Measurements from ENCODE around the gene BBOF1.
"Not testable (repeated sequence)": the region's sequence is repeated elsewhere in the genome, so short reads cannot be mapped to it uniquely, and the experiment has no call there.

The BBOF1 gene

GRCh38 chr14:74018586-74019407 lies at the start of gene BBOF1, which contains the start of gene ENTPD5:
Gene BBOF1, plus strand, starts transcription at chr14:74019349. Its CDS starts 130 bp downstream, at chr14:74019479.
Gene ENTPD5, minus strand, starts transcription at chr14:74019288. Its CDS starts 31,186 bp downstream, at chr14:73988102.
- peak; percentile 86 for DNase-seq (ENCODE audit: low spot score)

GRCh38 chr14:73973497-73973896 lies 45.7 kb upstream of the BBOF1 start:
- no peak for DNase-seq (ENCODE audit: low spot score)

DNA sequence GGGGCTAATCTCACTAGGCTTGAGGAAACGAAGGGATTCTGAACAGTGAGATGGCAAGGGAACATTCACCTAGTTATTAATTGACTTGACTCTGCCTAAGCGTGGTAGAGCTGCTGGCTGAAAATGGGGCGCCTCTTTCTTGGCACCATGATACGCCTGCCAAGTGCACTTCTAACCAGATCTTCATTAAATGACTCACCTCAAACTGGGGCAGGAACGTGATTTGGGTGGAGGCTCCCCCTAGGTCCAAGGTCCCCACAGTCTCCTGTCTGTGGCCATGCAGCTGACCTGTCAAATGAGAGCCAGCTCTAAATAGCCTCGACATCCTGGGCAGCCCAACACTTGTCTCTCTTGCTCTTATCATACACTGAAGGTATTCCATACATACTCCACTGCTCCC lies 43.0 kb upstream of the BBOF1 start:
- DNase-seq (ENCODE audit: low spot score), result no peak

GRCh38 chr14:73977896-73978295 lies 41.3 kb upstream of the BBOF1 start:
- no peak for DNase-seq (ENCODE audit: low spot score)

DNA sequence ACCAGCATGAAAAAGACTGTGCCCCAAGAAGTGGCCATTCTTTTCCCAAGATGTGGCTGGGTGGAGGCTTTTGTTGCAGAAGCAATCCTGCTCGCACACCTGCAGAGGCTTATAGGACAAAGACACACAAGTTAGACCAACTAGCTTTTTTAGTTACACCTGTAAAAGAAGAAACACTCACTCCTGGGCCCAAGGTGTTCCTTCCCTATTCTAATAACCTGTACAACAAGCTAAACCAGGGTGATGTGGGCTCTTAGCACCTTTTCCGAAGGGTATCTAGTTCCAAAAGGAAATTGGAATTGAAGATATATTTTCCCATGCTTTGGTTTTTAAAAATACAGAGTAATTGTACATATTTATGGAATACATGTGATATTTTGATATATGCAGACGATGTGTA lies 31.1 kb upstream of the BBOF1 start:
- no peak for DNase-seq (ENCODE audit: low spot score)

DNA sequence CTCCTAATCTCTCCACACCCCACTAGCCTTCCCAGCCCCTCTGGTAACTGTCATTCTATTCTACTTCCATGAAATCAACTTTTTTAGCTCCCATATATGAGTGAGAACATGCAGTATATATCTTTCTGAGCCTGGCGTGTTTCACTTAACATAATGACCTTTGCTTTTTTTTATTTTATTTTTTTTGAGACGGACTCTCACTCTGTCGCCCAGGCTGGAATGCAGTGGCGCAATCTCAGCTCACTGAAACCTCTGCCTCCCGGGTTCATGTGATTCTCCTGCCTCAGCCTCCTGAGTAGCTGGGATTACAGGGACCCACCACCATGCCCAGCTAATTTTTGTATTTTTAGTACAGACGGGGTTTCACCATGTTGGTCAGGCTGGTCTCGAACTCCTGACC lies 30.5 kb upstream of the BBOF1 start:
- not testable (repeated sequence) for DNase-seq (ENCODE audit: low spot score)

GRCh38 chr14:73991092-73991491 lies 28.1 kb upstream of the BBOF1 start:
- no peak for DNase-seq (ENCODE audit: low spot score)

DNA sequence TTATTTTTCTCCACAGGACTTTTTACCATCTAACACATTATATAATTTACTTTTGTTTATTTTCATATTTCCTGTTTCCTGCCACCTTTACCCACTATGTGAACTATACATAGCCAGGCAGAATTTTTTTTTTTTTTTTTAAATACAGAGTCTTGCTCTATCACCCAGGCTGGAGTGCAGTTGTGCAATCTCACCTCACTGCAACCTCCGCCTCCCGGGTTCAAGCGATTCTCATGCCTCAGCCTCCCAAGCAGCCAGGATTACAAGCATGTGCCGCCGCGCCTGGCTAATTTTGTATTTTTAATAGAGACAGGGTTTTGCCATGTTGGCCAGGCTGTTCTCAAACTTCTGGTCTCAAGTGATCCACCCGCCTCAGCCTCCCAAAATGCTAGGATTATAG lies 24.2 kb upstream of the BBOF1 start:
- not testable (repeated sequence) for DNase-seq (ENCODE audit: low spot score)

DNA sequence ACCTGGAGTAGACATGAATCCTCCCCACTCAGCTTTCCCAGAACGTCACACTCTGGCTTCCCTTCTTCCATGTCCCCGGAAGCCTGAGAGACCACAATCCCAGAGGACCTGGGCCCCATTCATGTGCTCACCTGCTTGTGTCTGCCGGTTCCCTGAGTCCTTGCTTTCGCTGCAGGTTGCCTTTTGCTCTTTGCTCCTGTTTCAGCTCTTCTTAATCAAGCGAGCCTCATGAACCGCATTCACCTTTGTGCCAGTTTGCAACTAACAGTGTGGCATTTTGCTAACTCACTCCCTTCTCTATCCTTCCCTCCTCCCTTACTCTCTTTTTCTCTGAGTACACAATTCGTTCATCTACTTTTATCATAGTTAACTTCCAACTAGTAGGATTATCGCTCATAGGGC lies 23.2 kb upstream of the BBOF1 start:
- DNase-seq (ENCODE audit: low spot score), result no peak

DNA sequence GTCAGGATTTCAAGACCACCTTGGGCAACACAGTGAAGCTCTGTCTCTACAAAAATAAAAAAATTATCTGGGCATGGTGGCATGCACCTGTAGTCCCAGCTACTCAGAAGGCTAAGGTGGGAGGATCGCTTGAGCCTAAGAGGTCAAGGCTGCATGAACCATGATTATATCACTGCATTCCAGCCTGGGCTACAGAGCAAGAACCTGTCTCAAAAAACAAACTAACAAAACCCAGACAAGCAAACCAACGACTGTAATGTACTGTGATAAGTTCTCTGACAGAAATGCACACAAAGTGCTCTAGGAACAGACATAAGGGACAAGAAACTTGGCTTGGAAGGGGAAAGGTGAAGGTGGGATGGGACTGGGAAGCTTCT lies 22.4 kb upstream of the BBOF1 start:
- no peak for DNase-seq (ENCODE audit: low spot score)

DNA sequence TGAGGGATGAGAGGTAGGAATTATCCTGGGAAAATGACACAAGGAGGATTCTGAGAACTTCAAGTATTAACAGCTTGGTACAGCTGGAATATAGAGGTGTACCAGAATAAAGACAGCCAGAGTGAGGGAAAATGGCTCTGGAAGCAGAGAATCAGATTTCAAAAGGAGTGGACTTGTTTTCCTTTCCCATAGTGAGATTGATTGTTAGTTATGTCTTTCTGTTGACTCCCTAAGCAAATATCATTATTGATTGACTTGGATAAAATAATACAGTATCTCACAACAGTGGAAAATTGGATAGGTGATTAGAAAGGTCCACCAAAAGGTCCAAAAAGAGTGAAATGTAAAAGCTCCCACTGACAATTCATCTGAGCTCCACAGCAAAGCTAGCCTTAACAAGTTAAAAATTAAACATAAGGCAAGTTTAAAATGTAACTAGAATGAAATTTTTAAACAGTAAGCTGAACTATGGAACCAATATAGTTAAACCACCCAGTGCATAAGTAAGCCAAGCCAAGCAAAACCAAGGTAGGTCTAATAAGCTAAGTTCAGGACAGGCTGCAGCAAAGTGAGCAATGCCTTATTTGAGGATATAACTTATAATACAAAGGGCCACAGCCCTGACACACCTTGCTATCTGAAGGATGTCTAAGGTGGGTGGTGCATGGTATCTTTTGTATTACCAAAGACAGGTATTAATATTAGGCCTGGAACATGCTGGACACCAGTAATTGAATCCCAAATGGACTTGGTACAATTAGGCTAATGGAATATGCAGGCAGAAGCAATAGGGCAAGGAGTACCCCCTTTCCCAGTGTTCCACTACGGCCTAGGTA lies 21.8 kb upstream of the BBOF1 start:
- no peak for DNase-seq (ENCODE audit: low spot score)

DNA sequence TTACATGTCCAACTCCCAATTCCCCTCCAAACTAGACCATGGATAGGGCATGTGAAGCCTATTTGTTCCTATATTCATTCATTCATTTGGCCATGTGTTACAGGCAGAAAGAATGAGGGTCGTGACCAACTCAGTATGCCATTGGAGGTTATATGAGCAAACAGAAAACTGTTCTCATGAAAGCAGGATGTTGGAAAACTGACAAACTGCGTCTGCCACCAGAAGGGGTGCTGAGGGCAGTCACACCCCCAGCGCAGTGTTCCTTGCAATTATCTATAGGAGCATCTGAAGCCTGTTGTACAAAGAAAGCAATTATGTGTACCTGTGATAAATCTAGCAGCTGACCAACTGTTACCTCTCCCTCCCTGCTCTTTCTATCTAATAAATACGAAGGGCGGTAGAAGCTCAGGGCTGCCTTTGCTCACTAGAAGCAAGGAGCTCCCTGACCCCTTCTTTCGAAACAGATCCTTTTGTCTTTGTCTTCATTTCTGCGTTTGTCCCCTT lies 21.2 kb upstream of the BBOF1 start:
- DNase-seq (ENCODE audit: low spot score), result no peak

- no peak for DNase-seq (ENCODE audit: low spot score)
Measured at GRCh38 chr14:73998726-73999125, 20.4 kb upstream of the BBOF1 start.

DNA sequence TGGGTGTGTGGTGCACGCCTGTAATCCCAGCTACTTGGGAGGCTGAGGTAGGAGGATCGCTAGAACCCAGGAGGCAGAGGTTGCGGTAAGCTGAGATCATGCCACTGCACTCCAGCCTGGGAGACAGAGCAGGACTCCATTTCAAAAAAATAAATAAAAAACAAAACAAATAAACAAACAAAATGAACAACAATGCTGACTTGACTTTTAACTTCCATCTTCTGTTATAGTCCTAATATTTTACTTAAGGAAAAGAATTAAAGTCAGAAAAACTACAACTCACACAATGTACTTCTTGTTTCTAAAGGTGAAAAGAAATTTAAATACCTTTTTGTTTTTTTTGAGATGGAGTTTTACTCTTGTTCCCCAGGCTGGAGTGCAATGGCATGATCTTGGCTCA lies 13.5 kb upstream of the BBOF1 start:
- DNase-seq (ENCODE audit: low spot score), result not testable (repeated sequence)

GRCh38 chr14:74008843-74009499 lies 10.2 kb upstream of the BBOF1 start:
- no peak for DNase-seq (ENCODE audit: low spot score)

DNA sequence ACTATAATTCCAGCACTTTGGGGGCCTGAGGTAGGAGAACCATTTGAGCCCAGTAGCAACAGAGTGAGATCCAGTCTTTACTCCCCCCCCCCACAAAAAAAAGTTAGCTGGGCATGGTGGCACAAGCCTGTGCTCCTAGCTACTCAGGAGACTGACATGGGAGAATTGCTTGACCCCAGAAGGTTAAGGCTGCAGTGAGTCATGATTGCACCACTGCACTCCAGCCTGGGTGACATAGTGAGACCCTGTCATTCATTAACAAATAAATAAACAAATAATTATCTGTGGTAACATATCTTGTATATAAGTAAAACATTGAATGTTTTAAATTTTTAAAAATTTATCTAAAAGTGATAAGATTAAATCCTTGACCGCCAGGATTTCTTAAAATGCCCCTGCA lies 4.8 kb upstream of the BBOF1 start:
- no peak for DNase-seq (ENCODE audit: low spot score)

DNA sequence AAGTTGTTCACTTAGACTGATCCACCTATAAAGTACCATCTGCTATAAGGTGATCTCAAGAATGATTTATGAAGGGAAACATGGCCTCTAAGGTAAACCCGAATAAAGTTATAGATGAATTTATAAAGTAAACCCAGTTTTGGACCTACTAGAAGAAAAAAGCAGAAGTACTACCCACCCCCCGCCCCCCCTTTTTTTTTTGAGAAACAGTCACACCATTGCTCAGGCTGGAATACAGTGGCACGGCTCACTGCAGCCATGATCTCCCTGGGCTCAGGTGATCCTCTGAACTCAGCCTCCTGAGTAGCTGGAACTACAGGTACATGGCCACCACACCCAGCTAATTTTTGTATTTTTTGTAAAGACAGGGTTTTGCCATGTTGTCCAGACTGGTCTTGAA lies 4.0 kb upstream of the BBOF1 start:
- no peak for DNase-seq (ENCODE audit: low spot score)

GRCh38 chr14:74015963-74016362 lies 3.2 kb upstream of the BBOF1 start:
- DNase-seq (ENCODE audit: low spot score), result no peak

DNA sequence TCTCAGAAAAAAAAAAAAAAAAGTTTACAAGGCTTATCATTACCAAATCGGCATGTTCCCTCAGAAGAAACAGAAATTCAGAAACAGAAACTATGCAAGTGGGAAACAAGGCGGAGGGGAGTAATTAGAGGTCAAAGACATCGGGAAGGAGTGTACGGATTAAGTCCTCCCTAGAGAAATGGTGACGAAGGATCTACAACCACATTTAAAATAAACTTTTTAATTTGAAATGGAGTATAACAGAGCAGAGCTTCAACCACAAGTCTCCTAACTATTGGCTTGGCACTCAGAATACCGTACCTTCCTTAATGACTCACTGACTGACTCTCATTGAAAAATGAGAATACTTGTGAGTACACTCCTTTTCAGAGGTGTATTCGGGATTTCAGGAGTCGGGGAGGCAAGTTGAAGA lies 969 bp upstream of the BBOF1 start:
- no peak for DNase-seq (ENCODE audit: low spot score)

DNA sequence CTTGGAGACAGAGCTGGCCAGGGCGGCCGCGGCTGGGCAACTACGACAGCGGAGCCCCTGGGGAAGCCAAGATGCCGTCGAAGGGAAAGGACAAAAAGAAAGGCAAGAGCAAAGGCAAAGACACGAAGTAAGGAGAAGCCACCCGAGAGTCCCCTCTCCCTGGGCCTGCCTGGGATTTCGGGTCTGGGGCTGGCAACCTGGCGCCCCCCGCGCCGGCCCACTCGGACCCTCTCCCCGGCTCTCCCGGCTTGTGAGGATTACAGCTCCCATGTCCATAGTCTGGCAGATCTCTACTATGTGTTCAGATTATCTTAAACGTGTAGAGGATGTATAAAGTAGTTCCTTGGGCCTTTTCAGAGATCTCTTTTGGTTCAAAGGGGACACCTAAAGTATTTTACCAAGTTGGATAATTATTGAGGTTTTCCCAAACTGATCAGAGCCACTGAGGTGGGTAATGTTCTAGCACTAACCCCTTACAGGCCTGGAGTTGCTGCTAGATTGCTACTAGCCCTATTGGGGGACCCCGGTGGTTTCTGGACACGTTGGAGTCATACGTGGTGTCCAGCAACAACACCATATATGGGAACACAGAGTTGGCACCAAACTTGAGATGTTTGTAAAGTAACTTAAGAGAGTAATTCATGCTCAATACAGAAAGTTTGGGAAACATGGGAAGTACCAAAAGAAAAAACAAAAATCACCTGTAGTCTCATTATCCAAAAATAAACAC lies 424 bp downstream of the BBOF1 start:
- DNase-seq (ENCODE audit: low spot score), result no peak

- no peak for DNase-seq (ENCODE audit: low spot score)
Measured at GRCh38 chr14:74022346-74022745, 3.2 kb downstream of the BBOF1 start.

GRCh38 chr14:74029136-74029535 lies 10.0 kb downstream of the BBOF1 start:
- no peak for DNase-seq (ENCODE audit: low spot score)
